HCT116 (cell line): ENCODE results near the gene LCE7A. TPM values are rescaled to one million over a fixed set of nuclear protein-coding genes. Genes with fewer than 3 reads are reported as not detected.

Experiments used
- ATAC-seq: fragments of 200-7000 bp; cut with Tn5 transposase; 2 replicates; pipeline ENCODE4 v1.9.1; 2020; ENCODE audit warnings: mild to moderate bottlenecking, moderate library complexity
- BruUV-seq: library from RNA; stranded (reverse); fragments of 400-500 nt; replicated peaks from 2 replicates; lab custom pipeline; 2021; lab: Mats Ljungman, UMichigan
- CTCF ChIA-PET: fragments of 300-600 bp; sonication (Branson Sonifier 250); formaldehyde crosslinking; loops from one replicate; lab custom pipeline; 2021; ENCODE audit warnings: antibody characterized with exemption; lab: Charles Lee
- POLR2A ChIA-PET: fragments of 300-600, 350-600 bp; sonication (Branson Sonifier 250); formaldehyde crosslinking; loops from one replicate; lab custom pipeline; 2021; ENCODE audit warnings: antibody characterized with exemption; lab: Charles Lee
- RAD21 ChIA-PET, 2 experiments: fragments of 300-600 bp; sonication (Branson Sonifier 250); formaldehyde crosslinking; loops; one replicate each; lab custom pipeline; 2023; ENCODE audit warnings: low total read pairs in 2 of 2; ENCODE audit not compliant: uncharacterized antibody in 2 of 2, unreplicated experiment in 2 of 2, low non-redundant PET in 1 of 2; lab: Charles Lee
- DNase-seq: peaks from one replicate; pipeline ENCODE4 v3.0.0-alpha.2; 2010; ENCODE audit warnings: low read depth, low spot score
- H2AFZ ChIP-seq: fragments of 200-600 bp; shearing (Covaris generic), sonication (generic); 2 replicates; pipeline ENCODE4 v1.6.1; 2017; ENCODE audit warnings: low read depth, mixed run types, mixed read lengths, antibody characterized with exemption, low read length; ENCODE audit not compliant: poor library complexity, severe bottlenecking
- H3K27ac ChIP-seq: 2 replicates; pipeline ENCODE4 v1.5.1; 2012; ENCODE audit warnings: low read depth, low read length
- H3K27me3 ChIP-seq: fragments of 200-600 bp; sonication (generic); 2 replicates; pipeline ENCODE4 v1.6.1; 2016; ENCODE audit warnings: mixed run types, low read length, mixed read lengths; ENCODE audit not compliant: insufficient read depth
- H3K36me3 ChIP-seq, 2 experiments: fragments of 200-500 bp in 1 of 2; fragments of 200-600 bp in 1 of 2; sonication (Bioruptor generic) in 1 of 2; sonication (generic) in 1 of 2; 2 replicates each; pipeline versions ENCODE4 v1.5.1 to v1.6.1; 2014 to 2016; ENCODE audit warnings: low read length in 2 of 2, inconsistent platforms in 1 of 2, mixed read lengths in 1 of 2, mixed run types in 1 of 2; ENCODE audit not compliant: insufficient read depth in 2 of 2, control insufficient read depth in 1 of 2
- H3K4me1 ChIP-seq, 2 experiments: fragments of 200-600 bp in 1 of 2; sonication (generic) in 1 of 2; 2 replicates each; pipeline versions ENCODE4 v1.5.1 to v1.6.1; 2012 to 2017; ENCODE audit warnings: low read length in 2 of 2, inconsistent platforms in 1 of 2, mild to moderate bottlenecking in 1 of 2, mixed read lengths in 1 of 2, mixed run types in 1 of 2, moderate library complexity in 1 of 2; ENCODE audit not compliant: insufficient read depth in 2 of 2, control insufficient read depth in 1 of 2
- H3K4me2 ChIP-seq: fragments of 200-600 bp; sonication (generic); 2 replicates; pipeline ENCODE4 v1.6.1; 2017; ENCODE audit warnings: mixed run types, low read length, mixed read lengths
- H3K4me3 ChIP-seq, 2 experiments: fragments of 200-600 bp in 1 of 2; sonication (generic) in 1 of 2; replicated peaks in 1 of 2; 2 replicates each; pipeline ENCODE4 v1.5.1; 2011 to 2016; ENCODE audit warnings: low read length in 2 of 2, control low read depth in 1 of 2, low read depth in 1 of 2, mild to moderate bottlenecking in 1 of 2, mixed read lengths in 1 of 2, mixed run types in 1 of 2
- H3K79me2 ChIP-seq: fragments of 200-600 bp; sonication (generic); 2 replicates; pipeline ENCODE4 v1.6.1; 2017; ENCODE audit warnings: mild to moderate bottlenecking, mixed run types, low read length, moderate library complexity, mixed read lengths; ENCODE audit not compliant: insufficient read depth
- H3K9ac ChIP-seq: fragments of 200-600 bp; sonication (generic); 2 replicates; pipeline ENCODE4 v1.6.1; 2016; ENCODE audit warnings: low read length, mixed read lengths
- H3K9me2 ChIP-seq: fragments of 200-600 bp; sonication (generic), shearing (Covaris generic); 2 replicates; pipeline ENCODE4 v1.6.1; 2017; ENCODE audit warnings: mixed run types, mild to moderate bottlenecking, moderate library complexity; ENCODE audit not compliant: insufficient read depth
- H3K9me3 ChIP-seq, 2 experiments: fragments of 200-500 bp in 1 of 2; fragments of 200-600 bp in 1 of 2; sonication (Bioruptor generic) in 1 of 2; sonication (generic) in 1 of 2; 2 replicates each; pipeline ENCODE4 v1.6.1; 2014 to 2017; ENCODE audit warnings: low read length in 2 of 2, mixed read lengths in 2 of 2, inconsistent platforms in 1 of 2, low read depth in 1 of 2, mild to moderate bottlenecking in 1 of 2, mixed run types in 1 of 2, moderate library complexity in 1 of 2; ENCODE audit not compliant: control insufficient read depth in 1 of 2, insufficient read depth in 1 of 2
- H4K20me1 ChIP-seq: fragments of 200-600 bp; sonication (generic), shearing (Covaris generic); 2 replicates; pipeline ENCODE4 v1.6.1; 2017; ENCODE audit warnings: mixed run types, mild to moderate bottlenecking, moderate library complexity; ENCODE audit not compliant: insufficient read depth
- CBX3 ChIP-seq: IDR thresholded peaks from 2 replicates; pipeline ENCODE4 v1.6.1; 2012; ENCODE audit warnings: low read depth
- EZH2 ChIP-seq: fragments of 200-600 bp; sonication (generic); IDR thresholded peaks from 2 replicates; pipeline ENCODE4 v1.6.1; 2017; ENCODE audit warnings: antibody characterized with exemption, mixed run types
- FOSL1 ChIP-seq: IDR thresholded peaks from 2 replicates; pipeline ENCODE4 v1.6.1; 2012; ENCODE audit warnings: low read depth
- POLR2AphosphoS5 ChIP-seq: IDR thresholded peaks from 2 replicates; pipeline ENCODE4 v1.6.1; 2011; ENCODE audit warnings: mild to moderate bottlenecking, low read depth, low read length, moderate library complexity
- TCF7L2 ChIP-seq: IDR thresholded peaks from 2 replicates; pipeline ENCODE4 v1.7.0; 2011; ENCODE audit warnings: borderline replicate concordance, inconsistent platforms; ENCODE audit not compliant: insufficient read depth, insufficient read length; ENCODE audit errors: extremely low read depth
- ZFX ChIP-seq: fragments of 450-650 bp; IDR thresholded peaks from 2 replicates; pipeline ENCODE4 v1.6.1; 2017
- intact Hi-C: fragments of 100-400 bp; cut with micrococcal nuclease; formaldehyde crosslinking; loops from 2 replicates; pipeline ENCODE4 v1.10.0; 2022
- total RNA-seq: library from RNA; stranded (reverse); gene quantifications from one replicate; pipeline ENCODE4 v1.2.1, GENCODE V29; 2021; ENCODE audit not compliant: unreplicated experiment

The LCE7A gene
- total RNA-seq, 1 experiment from 2014 or later: not detected

DNA sequence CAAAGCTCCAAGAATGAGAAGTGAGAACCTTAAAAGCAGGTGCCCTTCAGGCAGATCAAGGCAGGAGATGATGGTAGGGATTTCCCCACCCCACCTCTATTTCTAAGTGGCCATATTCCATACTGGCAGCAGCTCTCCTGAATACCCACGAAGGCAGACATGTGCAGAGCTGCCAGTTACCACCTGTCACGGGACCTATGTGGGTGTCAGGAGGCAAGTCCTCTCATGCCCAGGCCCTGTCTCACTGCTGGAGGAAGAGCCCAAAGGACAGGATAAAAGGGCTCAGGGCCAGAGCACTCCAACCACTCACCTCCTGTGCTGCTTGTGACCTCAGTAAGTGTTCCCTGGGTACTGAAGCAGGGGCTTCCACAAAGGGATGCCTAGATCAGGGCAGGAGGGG lies 48.7 kb upstream of the LCE7A start:
- peaks cover 29% of the 10 kb centered on the region for H3K27me3 ChIP-seq
- CTCF ChIA-PET: no interaction called here
- H3K4me1 ChIP-seq: no peaks in the 10 kb centered on the region
- no peaks in the 10 kb centered on the region for H3K79me2 ChIP-seq
- RAD21 ChIA-PET: no interaction called here
- TF ChIP-seq FOSL1: no peak
- H3K4me3 ChIP-seq: no peak overlapping the region
- no peaks in the 10 kb centered on the region for H4K20me1 ChIP-seq
- DNase-seq (no peak), ATAC-seq (no peak)
- no peak overlapping the region for H2AFZ ChIP-seq
- no peaks in the 10 kb centered on the region for H3K9me2 ChIP-seq
- POLR2A ChIA-PET: no interaction called here
- H3K9me3 ChIP-seq: no peaks in the 10 kb centered on the region
- no peaks in the 10 kb centered on the region for H3K36me3 ChIP-seq
- no peak overlapping the region for H3K4me2 ChIP-seq
- no peak overlapping the region for H3K9ac ChIP-seq
- intact Hi-C loops: no loop called here
- no peak overlapping the region for H3K27ac ChIP-seq
- no TSS peak for BruUV-seq

DNA sequence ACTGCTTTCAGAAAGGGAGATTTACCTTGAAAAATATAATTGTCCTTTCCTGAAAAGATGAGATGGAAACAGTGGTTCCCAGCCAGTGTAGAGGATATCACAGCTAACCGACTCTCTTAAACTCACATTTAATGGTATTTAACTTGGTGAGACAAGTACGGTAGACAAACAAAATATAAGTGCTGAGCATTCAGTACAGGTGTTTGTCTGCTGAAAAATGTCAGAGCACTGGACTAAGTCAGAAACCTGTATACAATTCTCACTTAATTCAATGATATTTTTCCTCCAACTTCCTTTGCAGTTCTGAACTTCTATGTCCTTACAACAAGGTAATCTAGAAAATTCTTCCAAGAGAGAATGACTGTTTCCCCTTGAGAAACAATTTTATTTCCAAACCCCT lies 48.1 kb upstream of the LCE7A start, which contains the start of gene LCE1B:
LCE1B (plus strand) TSS at position 301 of the 400 bp plus-strand sequence. CDS start 476 bp downstream, outside the sequence.
- CTCF ChIA-PET: no interaction called here
- intact Hi-C loops: no loop called here
- Histone ChIP-seq H3K36me3 (no peaks in the 10 kb centered on the region), H3K27me3 (peaks cover 29% of the 10 kb centered on the region), H3K9me2 (no peaks in the 10 kb centered on the region), H4K20me1 (no peaks in the 10 kb centered on the region), H3K9me3 (no peaks in the 10 kb centered on the region), H3K4me2 (no peak within 1 kb of the TSS), H3K4me3 (no peak within 1 kb of the TSS), H3K4me1 (no peaks in the 10 kb centered on the region), H3K9ac (no peak within 1 kb of the TSS), H2AFZ (no peak within 1 kb of the TSS), H3K79me2 (no peaks in the 10 kb centered on the region), H3K27ac (no peak within 1 kb of the TSS)
- no TSS peak for BruUV-seq
- TF ChIP-seq EZH2: no peak
- TF ChIP-seq POLR2AphosphoS5: no peak
- ATAC-seq (no peak), DNase-seq (no peak)
- RAD21 ChIA-PET: no interaction called here
- POLR2A ChIA-PET: no interaction called here

DNA sequence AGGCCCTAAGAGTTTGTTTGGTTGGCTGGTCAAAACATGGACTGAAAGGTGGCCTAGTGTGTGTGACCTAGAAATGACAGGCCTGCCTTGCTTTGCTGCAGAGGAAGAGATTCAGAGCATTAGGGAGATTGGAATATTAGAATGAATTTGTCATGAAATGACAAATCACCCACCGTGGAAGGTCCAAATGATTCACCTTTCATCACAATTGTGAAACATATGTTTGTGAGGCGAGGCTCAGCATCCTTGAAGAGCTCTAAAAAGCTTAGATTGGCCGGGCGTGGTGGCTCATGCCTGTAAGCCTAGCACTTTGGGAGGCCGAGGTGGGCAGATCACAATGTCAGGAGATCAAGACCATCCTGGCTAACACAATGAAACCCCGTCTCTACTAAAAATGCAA lies 42.5 kb upstream of the LCE7A start:
- no TSS peak for BruUV-seq
- intact Hi-C loops: no loop called here
- ChIA-PET RAD21 (no interaction called here), CTCF (no interaction called here), POLR2A (no interaction called here)
- Histone ChIP-seq H3K4me2 (no peak overlapping the region), H3K27me3 (peaks cover 20% of the 10 kb centered on the region), H3K4me3 (no peak overlapping the region), H3K9ac (no peak overlapping the region), H3K79me2 (no peaks in the 10 kb centered on the region), H2AFZ (no peak overlapping the region), H3K9me3 (no peaks in the 10 kb centered on the region), H3K4me1 (no peaks in the 10 kb centered on the region), H3K36me3 (no peaks in the 10 kb centered on the region), H3K27ac (no peak overlapping the region), H4K20me1 (no peaks in the 10 kb centered on the region), H3K9me2 (no peaks in the 10 kb centered on the region)
- ATAC-seq (no peak), DNase-seq (no peak)
- TF ChIP-seq ZFX (no peak), CBX3 (no peak), TCF7L2 (no peak)
